Measurements from ENCODE around the gene FAM131B. TPM values are rescaled to one million over a fixed set of nuclear protein-coding genes. Genes with fewer than 3 reads are reported as not detected.

The FAM131B gene
- total and polyA plus RNA-seq, 9 of the 15 experiments (the other 6 are each of a cell fraction or from before 2014, with no cell fraction given): 0.03 to 0.04 TPM; not detected in 7

GRCh38 chr7:143381427-143382125 lies 19.1 kb upstream of the FAM131B start (continued):
- TF ChIP-seq HEY1 (CRISPR knock-in tag; IDR thresholded peaks at IDR 0.05; ENCODE audit: borderline replicate concordance) (no peak), SMARCC2 (IDR thresholded peaks at IDR 0.05; ENCODE audit: low read depth) (no peak), NFIC (IDR thresholded peaks at IDR 0.05) (peak; percentile 89), NCOA4 (IDR thresholded peaks at IDR 0.05; ENCODE audit: partially characterized antibody) (no peak), EHMT2 (IDR thresholded peaks at IDR 0.05) (no peak), ZNF408 (CRISPR knock-in tag; IDR thresholded peaks at IDR 0.05; ENCODE audit: low read depth) (no peak), SRSF7 (optimal IDR thresholded peaks at IDR 0.05; ENCODE audit: low read depth, low read length) (no peak), HNRNPUL1 (IDR thresholded peaks at IDR 0.05; ENCODE audit: low read length) (no peak), NBN (IDR thresholded peaks at IDR 0.05; ENCODE audit: low read depth) (0 out of 2 replicates have a peak, but pooled peaks have one; percentile 16), U2AF2 (optimal IDR thresholded peaks at IDR 0.05; ENCODE audit: low read depth, low read length) (no peak), PRDM10 (IDR thresholded peaks at IDR 0.05; ENCODE audit: partially characterized antibody) (no peak), KLF16 (IDR thresholded peaks at IDR 0.05) (no peak), ZNF133 (CRISPR knock-in tag; IDR thresholded peaks at IDR 0.05) (no peak), ZNF695 (CRISPR knock-in tag; IDR thresholded peaks at IDR 0.05) (no peak), NFE2 (IDR thresholded peaks at IDR 0.05; ENCODE audit: low read depth) (no peak), SIN3B (IDR thresholded peaks at IDR 0.05; ENCODE audit: low read depth) (0 out of 2 replicates have a peak, but pooled peaks have one; percentile 22), HDAC3 (IDR thresholded peaks at IDR 0.05; ENCODE audit: borderline replicate concordance, partially characterized antibody) (no peak), MEIS2 (IDR thresholded peaks at IDR 0.05; ENCODE audit: partially characterized antibody) (no peak), ARID1B (IDR thresholded peaks at IDR 0.05) (no peak), RNF219 (CRISPR knock-in tag; IDR thresholded peaks at IDR 0.05) (no peak), THAP7 (CRISPR knock-in tag; IDR thresholded peaks at IDR 0.05) (0 out of 2 replicates have a peak, but pooled peaks have one; percentile 41), ZNF764 (CRISPR knock-in tag; IDR thresholded peaks at IDR 0.05; ENCODE audit: low read depth) (no peak), E2F1 (CRISPR knock-in tag; IDR thresholded peaks at IDR 0.05) (no peak)
